Stomach (tissue), 9 donors: Measurements from ENCODE around the gene TRABD2B. TPM values are rescaled to one million over a fixed set of nuclear protein-coding genes. Genes with fewer than 3 reads are reported as not detected.
A peak's percentile ranks its signal among the peaks of the same experiment; 100 is the strongest.

ENCODE experiments used
- DNase-seq, 2 donors: peaks; one replicate each; pipeline versions ENCODE4 v3.0.0 to v3.0.0-alpha.2; 2013 to 2019
- H3K27ac ChIP-seq, 5 donors: fragments of 200-600 bp in 4 of 5; sonication (generic) in 4 of 5; one replicate each; pipeline ENCODE4 v1.5.1; 2013 to 2019; ENCODE audit warnings: mild to moderate bottlenecking in 1 of 5, moderate library complexity in 1 of 5
- H3K27me3 ChIP-seq, 3 donors: fragments of 200-600 bp; sonication (generic); one replicate each; pipeline ENCODE4 v1.5.1; 2017 to 2019; ENCODE audit warnings: mixed run types in 1 of 3
- H3K36me3 ChIP-seq, 4 donors: fragments of 200-600 bp; sonication (generic); 1 replicate in 3 of 4; 2 replicates in 1 of 4; pipeline ENCODE4 v1.5.1; 2016 to 2019
- H3K4me1 ChIP-seq, 4 donors: fragments of 200-600 bp; sonication (generic); one replicate each; pipeline ENCODE4 v1.5.1; 2016 to 2019
- H3K4me3 ChIP-seq, 4 donors: fragments of 200-600 bp; sonication (generic) in 3 of 4; one replicate each; pipeline ENCODE4 v1.5.1; 2016 to 2019; ENCODE audit warnings: mild to moderate bottlenecking in 1 of 4
- H3K9me3 ChIP-seq, 4 donors: fragments of 200-600 bp; sonication (generic); one replicate each; pipeline ENCODE4 v1.5.1; 2016 to 2019
- EP300 ChIP-seq: sonication (generic); formaldehyde crosslinking; IDR thresholded peaks from one replicate; pipeline ENCODE4 v1.6.1; 2017; ENCODE audit warnings: antibody characterized with exemption
- POLR2A ChIP-seq, 4 donors: fragments of 450-650 bp; IDR thresholded peaks; one replicate each; pipeline ENCODE4 v1.6.1; 2016; ENCODE audit warnings: antibody characterized with exemption in 4 of 4, control low read depth in 2 of 4, mild to moderate bottlenecking in 1 of 4, moderate library complexity in 1 of 4
- POLR2AphosphoS5 ChIP-seq, 3 donors: sonication (generic); formaldehyde crosslinking; IDR thresholded peaks; one replicate each; pipeline ENCODE4 v1.6.1; 2016; ENCODE audit warnings: antibody characterized with exemption in 3 of 3
- WGBS, 5 donors: extraction: QIAGEN DNeasy Blood & Tissue Kit in 3 of 5; methylation state at CpG; one replicate each; pipeline versions ENCODE4 v1.1.5 to v1.1.7; 2013 to 2018; 5-methylcytosine and 5-hydroxymethylcytosine counted together
- intact Hi-C: fragments of 100-400 bp; cut with DNase I; formaldehyde crosslinking; loops from one replicate; pipeline ENCODE4 v1.15.1; 2023; ENCODE audit warnings: low total_unique reads
- polyA plus RNA-seq, 3 donors: library from polyadenylated mRNA; stranded (reverse); fragments of 200-250 nt; gene quantifications; one replicate each; pipeline ENCODE4 v1.2.3, GENCODE V29; 2013
- total RNA-seq, 5 donors: library from RNA; depleted of rRNA; stranded (reverse); fragments of >200 nt; gene quantifications; one replicate each; pipeline versions ENCODE4 v1.1.0 to v1.2.3, GENCODE V29; 2014 to 2016
- TF ChIP-seq, protein P1 (sequence below), 7 experiments: fragments of 450-650 bp in 4 of 7; fragments of 200-600 bp in 3 of 7; sonication (generic) in 3 of 7; IDR thresholded peaks; one replicate each; pipeline ENCODE4 v1.5.1; 2016 to 2019; ENCODE audit warnings: antibody characterized with exemption in 7 of 7, control low read depth in 2 of 7, mild to moderate bottlenecking in 1 of 7
- donor health status: healthy with polysubstance abuse.
- donor health status: Bipolar disorder and iron deficiency.
- donor health status: healthy.

Gene TRABD2B
- total and polyA plus RNA-seq, 8 donors = 0.31 to 2.0 (median 0.93) TPM; not detected in 1

DNA sequence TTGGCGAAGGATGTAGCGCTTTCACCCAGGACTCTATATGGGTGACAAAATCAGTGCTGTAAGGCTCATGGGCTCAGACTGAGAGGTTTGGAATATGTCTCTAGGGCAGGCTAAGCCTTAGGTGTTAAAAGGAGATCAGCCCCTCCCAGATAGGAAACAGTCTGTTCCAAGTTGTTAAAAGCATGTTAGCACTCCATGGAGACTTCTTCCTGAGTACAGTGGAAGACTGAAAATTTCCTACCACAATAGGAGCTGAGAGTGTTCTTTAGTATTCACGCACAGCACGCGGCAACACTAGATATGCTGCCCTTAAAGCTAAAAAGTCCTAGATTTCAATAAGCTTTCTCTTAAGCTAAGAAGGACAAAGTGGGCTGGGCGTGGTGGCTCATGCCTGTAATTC is 122.1 kb downstream of the TRABD2B start:
- intact Hi-C loops = no loop called here
- Histone ChIP-seq H3K4me1 (peaks cover 0 to 17% (median 6%) of the 10 kb centered on the region in 4 donors), H3K27me3 (no peaks in the 10 kb centered on the region), H3K27ac (no peak overlapping the region), H3K36me3 (no peaks in the 10 kb centered on the region), H3K9me3 (no peaks in the 10 kb centered on the region), H3K4me3 (no peak overlapping the region)
- TF ChIP-seq POLR2A (IDR thresholded peaks at IDR 0.05) = no peak
- no peak for TF ChIP-seq EP300
- TF ChIP-seq POLR2AphosphoS5 (IDR thresholded peaks at IDR 0.05) = no peak
- TF ChIP-seq, protein P1, sequence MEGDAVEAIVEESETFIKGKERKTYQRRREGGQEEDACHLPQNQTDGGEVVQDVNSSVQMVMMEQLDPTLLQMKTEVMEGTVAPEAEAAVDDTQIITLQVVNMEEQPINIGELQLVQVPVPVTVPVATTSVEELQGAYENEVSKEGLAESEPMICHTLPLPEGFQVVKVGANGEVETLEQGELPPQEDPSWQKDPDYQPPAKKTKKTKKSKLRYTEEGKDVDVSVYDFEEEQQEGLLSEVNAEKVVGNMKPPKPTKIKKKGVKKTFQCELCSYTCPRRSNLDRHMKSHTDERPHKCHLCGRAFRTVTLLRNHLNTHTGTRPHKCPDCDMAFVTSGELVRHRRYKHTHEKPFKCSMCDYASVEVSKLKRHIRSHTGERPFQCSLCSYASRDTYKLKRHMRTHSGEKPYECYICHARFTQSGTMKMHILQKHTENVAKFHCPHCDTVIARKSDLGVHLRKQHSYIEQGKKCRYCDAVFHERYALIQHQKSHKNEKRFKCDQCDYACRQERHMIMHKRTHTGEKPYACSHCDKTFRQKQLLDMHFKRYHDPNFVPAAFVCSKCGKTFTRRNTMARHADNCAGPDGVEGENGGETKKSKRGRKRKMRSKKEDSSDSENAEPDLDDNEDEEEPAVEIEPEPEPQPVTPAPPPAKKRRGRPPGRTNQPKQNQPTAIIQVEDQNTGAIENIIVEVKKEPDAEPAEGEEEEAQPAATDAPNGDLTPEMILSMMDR (IDR thresholded peaks at IDR 0.05) = no peak
- DNase-seq = no peak
- WGBS, 5 donors = 81 to 91% (median 89%) methylated on average over 6 of the region's 6 CpGs

DNA sequence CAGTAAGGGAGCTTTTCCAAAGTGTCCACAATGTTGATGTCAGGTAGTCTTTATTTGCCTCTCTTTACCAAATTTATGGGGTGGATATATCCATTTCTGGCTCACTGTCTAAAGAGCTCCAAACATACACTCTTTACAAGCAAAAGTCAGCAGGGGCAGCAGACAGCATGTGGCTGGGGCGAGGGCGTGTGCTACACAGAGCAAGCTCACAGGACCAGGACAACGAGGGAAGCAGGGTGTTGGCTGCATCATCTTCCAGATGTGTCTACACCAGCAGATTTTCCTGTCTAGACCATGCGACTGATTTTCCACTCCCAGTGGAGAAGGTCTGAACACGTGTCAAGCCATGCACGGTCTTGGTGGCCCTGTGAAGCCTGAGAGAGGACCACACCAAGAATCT is 123.8 kb downstream of the TRABD2B start:
- H3K27me3 ChIP-seq = no peaks in the 10 kb centered on the region
- no peak overlapping the region for H3K27ac ChIP-seq
- intact Hi-C loops = no loop called here
- WGBS, 5 donors = 78 to 87% (median 81%) methylated on average over 6 of the region's 6 CpGs
- no peaks in the 10 kb centered on the region for H3K9me3 ChIP-seq
- no peak for DNase-seq
- peaks cover 0 to 17% (median 6%) of the 10 kb centered on the region in 4 donors for H3K4me1 ChIP-seq
- TF ChIP-seq, protein P1 (IDR thresholded peaks at IDR 0.05) = no peak
- no peak for TF ChIP-seq EP300
- TF ChIP-seq POLR2AphosphoS5 (IDR thresholded peaks at IDR 0.05) = no peak
- TF ChIP-seq POLR2A (IDR thresholded peaks at IDR 0.05) = no peak
- no peak overlapping the region for H3K4me3 ChIP-seq
- no peaks in the 10 kb centered on the region for H3K36me3 ChIP-seq

DNA sequence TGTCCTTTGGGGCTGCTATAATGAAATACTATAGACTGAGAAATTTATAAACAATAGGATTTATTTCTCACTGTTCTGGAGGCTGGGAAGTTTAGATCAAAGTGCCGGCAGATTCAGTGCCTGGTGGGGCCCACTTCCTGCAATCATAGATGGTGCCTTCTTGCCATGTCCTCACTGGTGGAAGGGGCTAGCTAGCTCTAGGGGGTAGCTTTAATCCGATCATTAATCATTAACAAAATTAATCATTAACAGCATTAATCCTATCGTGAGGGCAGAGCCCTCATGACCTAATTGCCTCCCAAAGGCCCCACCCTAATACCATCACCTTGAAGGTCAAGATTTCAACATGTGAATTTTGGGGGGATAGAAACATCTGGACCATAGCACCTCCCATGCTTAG is 124.3 kb downstream of the TRABD2B start:
- 48 to 75% (median 66%) methylated on average over 3 of the region's 3 CpGs for WGBS, 5 donors
- Histone ChIP-seq H3K4me3 (no peak overlapping the region), H3K27me3 (no peaks in the 10 kb centered on the region), H3K27ac (no peak overlapping the region), H3K36me3 (no peaks in the 10 kb centered on the region), H3K9me3 (no peaks in the 10 kb centered on the region), H3K4me1 (peaks cover 0 to 17% (median 6%) of the 10 kb centered on the region in 4 donors)
- intact Hi-C loops = no loop called here
- DNase-seq = no peak
- TF ChIP-seq, protein P1 (IDR thresholded peaks at IDR 0.05) = no peak
- TF ChIP-seq POLR2A (IDR thresholded peaks at IDR 0.05) = no peak
- no peak for TF ChIP-seq POLR2AphosphoS5 (IDR thresholded peaks at IDR 0.05)
- no peak for TF ChIP-seq EP300

DNA sequence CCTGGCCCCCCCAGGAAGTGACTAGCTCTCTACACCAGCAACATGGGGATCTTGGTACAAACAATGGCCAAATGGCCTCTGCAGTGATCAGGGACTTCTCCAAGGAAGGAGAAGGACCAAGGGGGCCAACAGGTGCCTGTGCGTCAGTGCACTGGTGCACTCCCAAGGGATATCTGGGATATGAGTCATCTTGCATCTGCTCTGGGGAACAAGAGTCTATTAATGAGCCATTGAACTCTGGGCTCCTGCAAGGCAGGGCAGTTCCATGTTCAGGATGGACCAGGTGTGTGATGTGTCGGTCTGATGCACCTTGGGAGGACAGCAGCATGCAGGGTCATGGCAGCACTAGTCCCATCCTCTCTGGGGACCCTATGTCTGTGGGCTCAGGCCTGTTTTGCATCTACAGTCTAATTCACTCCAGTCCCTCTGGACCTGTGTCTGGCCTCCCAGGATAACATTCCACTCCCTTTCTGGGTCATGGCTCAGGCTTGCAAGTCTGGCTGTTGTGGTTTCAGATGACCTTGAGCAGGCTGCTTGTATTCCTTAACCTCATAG is 125.3 kb downstream of the TRABD2B start:
- intact Hi-C loops = no loop called here
- peak in 1 of 2 donors; percentile 61 for DNase-seq
- H3K27me3 ChIP-seq = no peaks in the 10 kb centered on the region
- WGBS, 5 donors = 64 to 98% (median 83%) methylated on average over 2 of the region's 2 CpGs
- peaks cover 0 to 17% (median 6%) of the 10 kb centered on the region in 4 donors for H3K4me1 ChIP-seq
- H3K27ac ChIP-seq = no peak overlapping the region
- no peaks in the 10 kb centered on the region for H3K9me3 ChIP-seq
- TF ChIP-seq, protein P1 (IDR thresholded peaks at IDR 0.05) = no peak
- TF ChIP-seq EP300 (no peak), POLR2A (IDR thresholded peaks at IDR 0.05) (no peak), POLR2AphosphoS5 (IDR thresholded peaks at IDR 0.05) (no peak)
- no peak overlapping the region for H3K4me3 ChIP-seq
- no peaks in the 10 kb centered on the region for H3K36me3 ChIP-seq
